WTC11 (cell line): Measurements from ENCODE around the gene RRN3.
"Not testable (repeated sequence)": the region's sequence is repeated elsewhere in the genome, so short reads cannot be mapped to it uniquely, and the experiment has no call there.

ENCODE experiments used
- ARID4B ChIP-seq: sonication (generic); formaldehyde crosslinking; IDR thresholded peaks from 2 replicates; pipeline ENCODE4 v1.8.0; 2023; ENCODE audit warnings: missing genetic modification reagents, mild to moderate bottlenecking, borderline replicate concordance
- CREB1 ChIP-seq: sonication (generic); formaldehyde crosslinking; IDR thresholded peaks from 2 replicates; pipeline ENCODE4 v1.8.0; 2023; ENCODE audit warnings: mild to moderate bottlenecking, missing genetic modification reagents
- CREM ChIP-seq: sonication (generic); formaldehyde crosslinking; IDR thresholded peaks from 2 replicates; pipeline ENCODE4 v1.8.1; 2022; ENCODE audit warnings: mild to moderate bottlenecking, missing genetic modification reagents, moderate library complexity
- FOXJ3 ChIP-seq: sonication (generic); formaldehyde crosslinking; IDR thresholded peaks from 2 replicates; pipeline ENCODE4 v1.9.0; 2021; ENCODE audit warnings: missing genetic modification reagents, mild to moderate bottlenecking, borderline replicate concordance
- NR2C2 ChIP-seq: sonication (generic); formaldehyde crosslinking; IDR thresholded peaks from 2 replicates; pipeline ENCODE4 v1.8.0; 2022; ENCODE audit warnings: mild to moderate bottlenecking, missing genetic modification reagents
- SMAD4 ChIP-seq: sonication (generic); formaldehyde crosslinking; IDR thresholded peaks from 2 replicates; pipeline ENCODE4 v1.8.0; 2022; ENCODE audit warnings: mild to moderate bottlenecking, missing genetic modification reagents
- TEAD4 ChIP-seq: sonication (generic); formaldehyde crosslinking; IDR thresholded peaks from 2 replicates; pipeline ENCODE4 v1.8.0; 2022; ENCODE audit warnings: mild to moderate bottlenecking, missing genetic modification reagents
- TP53 ChIP-seq: sonication (generic); formaldehyde crosslinking; IDR thresholded peaks from 2 replicates; pipeline ENCODE4 v1.8.1; 2023; ENCODE audit warnings: mild to moderate bottlenecking, missing genetic modification reagents
- TF ChIP-seq, protein P1 (sequence below): fragments of 200-600 bp; IDR thresholded peaks from 2 replicates; pipeline ENCODE4 v1.8.0; 2022; ENCODE audit warnings: antibody characterized with exemption
- TF ChIP-seq, protein P2 (sequence below): sonication (generic); formaldehyde crosslinking; IDR thresholded peaks from 2 replicates; pipeline ENCODE4 v1.8.1; 2022; ENCODE audit warnings: missing genetic modification reagents, borderline replicate concordance
- TF ChIP-seq, protein P3 (sequence below): sonication (generic); formaldehyde crosslinking; conservative IDR thresholded peaks from 2 replicates; pipeline ENCODE4 v1.8.1; 2023; ENCODE audit warnings: mild to moderate bottlenecking, low read depth, missing genetic modification reagents, moderate library complexity
- TF ChIP-seq, protein P4 (sequence below): sonication (generic); formaldehyde crosslinking; IDR thresholded peaks from 2 replicates; pipeline ENCODE4 v1.8.0; 2022; ENCODE audit warnings: mild to moderate bottlenecking, missing genetic modification reagents

DNA sequence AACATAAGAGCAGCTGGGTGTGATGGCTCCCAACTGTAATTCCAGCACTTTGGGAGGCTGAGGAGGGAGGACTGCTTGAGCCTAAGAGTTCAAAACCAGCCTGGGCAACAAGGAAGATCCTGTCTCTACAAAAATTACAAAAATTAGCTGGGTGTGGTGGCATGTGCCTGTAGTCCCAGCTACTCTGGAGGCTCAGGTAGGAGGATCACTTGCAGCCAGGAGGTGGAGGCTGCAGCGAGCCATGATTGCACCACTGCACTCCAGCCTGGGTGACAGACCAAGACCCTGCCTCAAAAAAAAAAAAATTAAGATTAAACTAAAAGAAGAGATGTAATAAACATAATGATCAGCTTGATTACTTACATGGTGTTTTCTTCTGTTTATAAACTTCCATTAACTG, 43.6 kb downstream of the RRN3 start:
- TF ChIP-seq, protein P1, sequence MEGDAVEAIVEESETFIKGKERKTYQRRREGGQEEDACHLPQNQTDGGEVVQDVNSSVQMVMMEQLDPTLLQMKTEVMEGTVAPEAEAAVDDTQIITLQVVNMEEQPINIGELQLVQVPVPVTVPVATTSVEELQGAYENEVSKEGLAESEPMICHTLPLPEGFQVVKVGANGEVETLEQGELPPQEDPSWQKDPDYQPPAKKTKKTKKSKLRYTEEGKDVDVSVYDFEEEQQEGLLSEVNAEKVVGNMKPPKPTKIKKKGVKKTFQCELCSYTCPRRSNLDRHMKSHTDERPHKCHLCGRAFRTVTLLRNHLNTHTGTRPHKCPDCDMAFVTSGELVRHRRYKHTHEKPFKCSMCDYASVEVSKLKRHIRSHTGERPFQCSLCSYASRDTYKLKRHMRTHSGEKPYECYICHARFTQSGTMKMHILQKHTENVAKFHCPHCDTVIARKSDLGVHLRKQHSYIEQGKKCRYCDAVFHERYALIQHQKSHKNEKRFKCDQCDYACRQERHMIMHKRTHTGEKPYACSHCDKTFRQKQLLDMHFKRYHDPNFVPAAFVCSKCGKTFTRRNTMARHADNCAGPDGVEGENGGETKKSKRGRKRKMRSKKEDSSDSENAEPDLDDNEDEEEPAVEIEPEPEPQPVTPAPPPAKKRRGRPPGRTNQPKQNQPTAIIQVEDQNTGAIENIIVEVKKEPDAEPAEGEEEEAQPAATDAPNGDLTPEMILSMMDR, result not testable (repeated sequence)
- not testable (repeated sequence) for TF ChIP-seq TEAD4; SMAD4 (CRISPR knock-in tag); CREM (CRISPR knock-in tag); TP53 (CRISPR knock-in tag); FOXJ3; NR2C2 (CRISPR knock-in tag); ARID4B (CRISPR knock-in tag); CREB1
- TF ChIP-seq, protein P2, sequence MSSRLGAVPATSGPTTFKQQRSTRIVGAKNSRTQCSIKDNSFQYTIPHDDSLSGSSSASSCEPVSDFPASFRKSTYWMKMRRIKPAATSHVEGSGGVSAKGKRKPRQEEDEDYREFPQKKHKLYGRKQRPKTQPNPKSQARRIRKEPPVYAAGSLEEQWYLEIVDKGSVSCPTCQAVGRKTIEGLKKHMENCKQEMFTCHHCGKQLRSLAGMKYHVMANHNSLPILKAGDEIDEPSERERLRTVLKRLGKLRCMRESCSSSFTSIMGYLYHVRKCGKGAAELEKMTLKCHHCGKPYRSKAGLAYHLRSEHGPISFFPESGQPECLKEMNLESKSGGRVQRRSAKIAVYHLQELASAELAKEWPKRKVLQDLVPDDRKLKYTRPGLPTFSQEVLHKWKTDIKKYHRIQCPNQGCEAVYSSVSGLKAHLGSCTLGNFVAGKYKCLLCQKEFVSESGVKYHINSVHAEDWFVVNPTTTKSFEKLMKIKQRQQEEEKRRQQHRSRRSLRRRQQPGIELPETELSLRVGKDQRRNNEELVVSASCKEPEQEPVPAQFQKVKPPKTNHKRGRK, result not testable (repeated sequence)
- TF ChIP-seq, protein P3, sequence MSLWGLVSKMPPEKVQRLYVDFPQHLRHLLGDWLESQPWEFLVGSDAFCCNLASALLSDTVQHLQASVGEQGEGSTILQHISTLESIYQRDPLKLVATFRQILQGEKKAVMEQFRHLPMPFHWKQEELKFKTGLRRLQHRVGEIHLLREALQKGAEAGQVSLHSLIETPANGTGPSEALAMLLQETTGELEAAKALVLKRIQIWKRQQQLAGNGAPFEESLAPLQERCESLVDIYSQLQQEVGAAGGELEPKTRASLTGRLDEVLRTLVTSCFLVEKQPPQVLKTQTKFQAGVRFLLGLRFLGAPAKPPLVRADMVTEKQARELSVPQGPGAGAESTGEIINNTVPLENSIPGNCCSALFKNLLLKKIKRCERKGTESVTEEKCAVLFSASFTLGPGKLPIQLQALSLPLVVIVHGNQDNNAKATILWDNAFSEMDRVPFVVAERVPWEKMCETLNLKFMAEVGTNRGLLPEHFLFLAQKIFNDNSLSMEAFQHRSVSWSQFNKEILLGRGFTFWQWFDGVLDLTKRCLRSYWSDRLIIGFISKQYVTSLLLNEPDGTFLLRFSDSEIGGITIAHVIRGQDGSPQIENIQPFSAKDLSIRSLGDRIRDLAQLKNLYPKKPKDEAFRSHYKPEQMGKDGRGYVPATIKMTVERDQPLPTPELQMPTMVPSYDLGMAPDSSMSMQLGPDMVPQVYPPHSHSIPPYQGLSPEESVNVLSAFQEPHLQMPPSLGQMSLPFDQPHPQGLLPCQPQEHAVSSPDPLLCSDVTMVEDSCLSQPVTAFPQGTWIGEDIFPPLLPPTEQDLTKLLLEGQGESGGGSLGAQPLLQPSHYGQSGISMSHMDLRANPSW, result not testable (repeated sequence)
- TF ChIP-seq, protein P4, sequence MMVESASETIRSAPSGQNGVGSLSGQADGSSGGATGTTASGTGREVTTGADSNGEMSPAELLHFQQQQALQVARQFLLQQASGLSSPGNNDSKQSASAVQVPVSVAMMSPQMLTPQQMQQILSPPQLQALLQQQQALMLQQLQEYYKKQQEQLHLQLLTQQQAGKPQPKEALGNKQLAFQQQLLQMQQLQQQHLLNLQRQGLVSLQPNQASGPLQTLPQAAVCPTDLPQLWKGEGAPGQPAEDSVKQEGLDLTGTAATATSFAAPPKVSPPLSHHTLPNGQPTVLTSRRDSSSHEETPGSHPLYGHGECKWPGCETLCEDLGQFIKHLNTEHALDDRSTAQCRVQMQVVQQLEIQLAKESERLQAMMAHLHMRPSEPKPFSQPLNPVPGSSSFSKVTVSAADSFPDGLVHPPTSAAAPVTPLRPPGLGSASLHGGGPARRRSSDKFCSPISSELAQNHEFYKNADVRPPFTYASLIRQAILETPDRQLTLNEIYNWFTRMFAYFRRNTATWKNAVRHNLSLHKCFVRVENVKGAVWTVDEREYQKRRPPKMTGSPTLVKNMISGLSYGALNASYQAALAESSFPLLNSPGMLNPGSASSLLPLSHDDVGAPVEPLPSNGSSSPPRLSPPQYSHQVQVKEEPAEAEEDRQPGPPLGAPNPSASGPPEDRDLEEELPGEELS (CRISPR knock-in tag), result not testable (repeated sequence)
